H9 (cell line): Measurements from ENCODE around the gene C10orf95. TPM values are rescaled to one million over a fixed set of nuclear protein-coding genes. Genes with fewer than 3 reads are reported as not detected.

Experiments used
- DNase-seq: peaks from one replicate; pipeline ENCODE4 v3.0.0-alpha.2; 2017
- H2AFZ ChIP-seq: one replicate; pipeline ENCODE4 v1.6.1; 2013; ENCODE audit warnings: mild to moderate bottlenecking, low read length, control low read depth, moderate library complexity
- H2AK5ac ChIP-seq: 2 replicates; pipeline ENCODE4 v1.6.1; 2013; ENCODE audit warnings: low read length, control low read depth, mixed read lengths; ENCODE audit not compliant: insufficient read length
- H2BK120ac ChIP-seq: one replicate; pipeline ENCODE4 v1.6.1; 2013; ENCODE audit warnings: low read depth, mild to moderate bottlenecking, low read length, control low read depth, inconsistent platforms; ENCODE audit not compliant: poor library complexity, severe bottlenecking
- H2BK12ac ChIP-seq: 2 replicates; pipeline ENCODE4 v1.6.1; 2013; ENCODE audit warnings: low read length, control low read depth, mixed read lengths, low read depth; ENCODE audit not compliant: insufficient read length
- H2BK15ac ChIP-seq: 2 replicates; pipeline ENCODE4 v1.6.1; 2013; ENCODE audit warnings: low read depth, low read length, control low read depth
- H2BK20ac ChIP-seq: one replicate; pipeline ENCODE4 v1.6.1; 2013; ENCODE audit warnings: low read depth, mild to moderate bottlenecking, low read length, control low read depth, inconsistent platforms; ENCODE audit not compliant: poor library complexity, severe bottlenecking
- H2BK5ac ChIP-seq: 2 replicates; pipeline ENCODE4 v1.6.1; 2013; ENCODE audit warnings: low read length, control low read depth, mixed read lengths; ENCODE audit not compliant: insufficient read length
- H3K14ac ChIP-seq: 2 replicates; pipeline ENCODE4 v1.6.1; 2013; ENCODE audit warnings: low read length, control low read depth; ENCODE audit not compliant: insufficient read depth
- H3K18ac ChIP-seq: 2 replicates; pipeline ENCODE4 v1.6.1; 2013; ENCODE audit warnings: low read depth, mild to moderate bottlenecking, mixed read lengths, low read length, control low read depth; ENCODE audit not compliant: insufficient read length
- H3K23ac ChIP-seq: 2 replicates; pipeline ENCODE4 v1.6.1; 2013; ENCODE audit warnings: low read length, control low read depth, mixed read lengths, low read depth; ENCODE audit not compliant: insufficient read length
- H3K23me2 ChIP-seq: 2 replicates; pipeline ENCODE4 v1.6.1; 2013; ENCODE audit warnings: low read depth, mild to moderate bottlenecking, mixed read lengths, low read length, control low read depth; ENCODE audit not compliant: insufficient read length, poor library complexity, severe bottlenecking
- H3K27ac ChIP-seq: 2 replicates; pipeline ENCODE4 v1.5.1; 2013; ENCODE audit warnings: low read length, control low read depth, mixed read lengths, low read depth; ENCODE audit not compliant: insufficient read length
- H3K27me3 ChIP-seq: 2 replicates; pipeline ENCODE4 v1.6.1; 2013; ENCODE audit warnings: low read length, control low read depth, inconsistent platforms; ENCODE audit not compliant: insufficient read depth
- H3K4ac ChIP-seq: 2 replicates; pipeline ENCODE4 v1.6.1; 2013; ENCODE audit warnings: low read depth, mild to moderate bottlenecking, control low read depth, inconsistent platforms, low read length, moderate library complexity
- H3K4me1 ChIP-seq: 2 replicates; pipeline ENCODE4 v1.6.1; 2013; ENCODE audit warnings: low read length, control low read depth, inconsistent platforms; ENCODE audit not compliant: insufficient read depth
- H3K4me2 ChIP-seq: 2 replicates; pipeline ENCODE4 v1.6.1; 2013; ENCODE audit warnings: low read length, control low read depth, mixed read lengths; ENCODE audit not compliant: insufficient read length, insufficient read depth
- H3K56ac ChIP-seq: 2 replicates; pipeline ENCODE4 v1.6.1; 2013; ENCODE audit warnings: low read depth, mild to moderate bottlenecking, mixed read lengths, low read length, control low read depth; ENCODE audit not compliant: insufficient read length
- H3K79me1 ChIP-seq: 2 replicates; pipeline ENCODE4 v1.6.1; 2013; ENCODE audit warnings: low read depth, mild to moderate bottlenecking, moderate library complexity, low read length, control low read depth, inconsistent platforms; ENCODE audit not compliant: insufficient read depth, poor library complexity, severe bottlenecking
- H3K79me2 ChIP-seq: 2 replicates; pipeline ENCODE4 v1.6.1; 2013; ENCODE audit warnings: low read length, control low read depth, inconsistent platforms; ENCODE audit not compliant: insufficient read depth
- H3K9ac ChIP-seq: 2 replicates; pipeline ENCODE4 v1.6.1; 2013; ENCODE audit warnings: low read length, control low read depth, mixed read lengths; ENCODE audit not compliant: insufficient read length; ENCODE audit errors: extremely low read depth
- H3K9me3 ChIP-seq: one replicate; pipeline ENCODE4 v1.6.1; 2013; ENCODE audit warnings: low read depth, low read length, inconsistent platforms; ENCODE audit not compliant: control insufficient read depth
- H3T11ph ChIP-seq: one replicate; pipeline ENCODE4 v1.6.1; 2013; ENCODE audit warnings: mild to moderate bottlenecking, low read length, control low read depth, inconsistent platforms
- H4K20me1 ChIP-seq: one replicate; pipeline ENCODE4 v1.6.1; 2013; ENCODE audit not compliant: control insufficient read depth, insufficient read length, insufficient read depth
- H4K5ac ChIP-seq: 2 replicates; pipeline ENCODE4 v1.6.1; 2013; ENCODE audit warnings: low read depth, mild to moderate bottlenecking, mixed read lengths, low read length, control low read depth; ENCODE audit not compliant: insufficient read length
- H4K8ac ChIP-seq: replicated peaks from 2 replicates; pipeline ENCODE4 v1.6.1; 2013; ENCODE audit warnings: low read length, control low read depth, mixed read lengths, low read depth; ENCODE audit not compliant: insufficient read length
- H4K91ac ChIP-seq: 2 replicates; pipeline ENCODE4 v1.6.1; 2013; ENCODE audit warnings: low read depth, mild to moderate bottlenecking, moderate library complexity, mixed read lengths, low read length, control low read depth; ENCODE audit not compliant: insufficient read length
- H3K27ac Mint-ChIP-seq, 3 experiments: 2 replicates in 2 of 3; 3 replicates in 1 of 3; pipeline ENCODE4 v1.8.0; 2020 to 2021; ENCODE audit warnings: mixed read lengths in 3 of 3, mild to moderate bottlenecking in 1 of 3, moderate library complexity in 1 of 3
- H3K27me3 Mint-ChIP-seq: 2 replicates; pipeline ENCODE4 v1.8.0; 2021; ENCODE audit warnings: low read depth, mild to moderate bottlenecking, moderate library complexity, mixed read lengths
- H3K36me3 Mint-ChIP-seq, 3 experiments: 2 replicates in 2 of 3; 3 replicates in 1 of 3; pipeline ENCODE4 v1.8.0; 2020 to 2021; ENCODE audit warnings: low read depth in 3 of 3, mixed read lengths in 3 of 3; ENCODE audit not compliant: insufficient read depth in 1 of 3
- H3K4me1 Mint-ChIP-seq, 2 experiments: 2 replicates each; pipeline ENCODE4 v1.8.0; 2020; ENCODE audit warnings: mixed read lengths in 2 of 2
- H3K4me3 Mint-ChIP-seq, 2 experiments: 2 replicates in 1 of 2; 3 replicates in 1 of 2; pipeline ENCODE4 v1.8.0; 2020 to 2021; ENCODE audit warnings: mild to moderate bottlenecking in 2 of 2, mixed read lengths in 2 of 2, moderate library complexity in 1 of 2
- H3K9me3 Mint-ChIP-seq, 2 experiments: 2 replicates in 1 of 2; 3 replicates in 1 of 2; pipeline ENCODE4 v1.8.0; 2020; ENCODE audit warnings: mild to moderate bottlenecking in 2 of 2, mixed read lengths in 2 of 2, moderate library complexity in 1 of 2
- WGBS: extraction: QIAGEN DNeasy Blood & Tissue Kit; methylation state at CpG from one replicate; pipeline ENCODE4 v1.1.7; 2013; ENCODE audit warnings: missing lambda C conversion rate, low lambda C conversion rate, mixed read lengths; ENCODE audit not compliant: insufficient read length; ENCODE audit errors: extremely low coverage; 5-methylcytosine and 5-hydroxymethylcytosine counted together
- total RNA-seq: library from RNA; stranded (reverse); gene quantifications from 2 replicates; pipeline ENCODE4 v1.2.1, GENCODE V29; 2021
- TF ChIP-seq, protein P1 (sequence below): fragments of 200-600 bp; sonication (generic); conservative IDR thresholded peaks from 3 replicates; pipeline ENCODE4 v1.8.0; 2021; ENCODE audit warnings: antibody characterized with exemption, mild to moderate bottlenecking

Gene C10orf95
- total RNA-seq, 1 experiment from 2014 or later = not detected

DNA sequence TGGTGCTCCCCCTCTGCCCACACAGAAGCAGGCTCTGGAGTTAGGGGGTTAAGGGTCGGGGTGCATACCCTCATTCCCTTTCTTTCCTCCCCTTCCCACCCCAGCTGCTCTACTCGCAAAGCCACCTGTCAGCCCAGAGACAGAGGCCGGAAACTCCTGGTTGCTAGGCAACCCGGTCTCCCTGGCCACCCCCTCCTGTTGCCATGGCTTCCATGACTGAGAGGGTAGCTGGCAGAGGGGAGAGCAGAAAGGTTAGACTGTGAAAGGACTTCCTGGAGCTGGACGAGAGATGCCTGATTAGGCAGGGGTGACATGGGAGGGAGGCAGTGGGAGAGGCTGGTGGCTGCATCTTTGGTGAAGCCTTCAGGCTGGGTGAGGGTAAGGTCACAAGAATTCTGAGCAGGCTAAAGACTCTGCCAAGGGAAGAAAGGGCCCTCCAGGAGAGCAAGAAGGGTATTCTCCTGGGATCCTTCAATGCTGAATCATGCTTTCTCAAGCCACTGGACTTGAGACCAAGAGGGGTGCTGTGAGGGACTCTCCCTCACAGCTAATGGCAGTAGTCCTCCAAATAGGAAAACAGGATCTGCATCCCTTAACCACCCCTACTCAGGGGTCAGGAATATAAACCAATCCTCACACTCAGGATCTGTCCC lies 38.2 kb downstream of the C10orf95 start:
- Histone ChIP-seq H3K14ac (no peak overlapping the region), H3K4me2 (no peak overlapping the region), H2BK20ac (no peak overlapping the region), H4K20me1 (peaks cover 2% of the 10 kb centered on the region), H3K23me2 (peaks cover 5% of the 10 kb centered on the region), H3K56ac (no peak overlapping the region), H3K79me2 (no peaks in the 10 kb centered on the region), H3K9ac (no peak overlapping the region), H2BK15ac (no peak overlapping the region), H3K4me1 (peaks cover 4% of the 10 kb centered on the region; the same call in 1 of the 2 replicates), H3K27ac (no peak overlapping the region), H4K91ac (no peak overlapping the region), H2BK120ac (no peak overlapping the region), H2AFZ (no peak overlapping the region), H2AK5ac (no peak overlapping the region), H2BK12ac (no peak overlapping the region), H3K18ac (no peak overlapping the region), H3T11ph (no peak overlapping the region), H3K9me3 (no peaks in the 10 kb centered on the region), H3K23ac (no peak overlapping the region), H4K8ac (no peak overlapping the region), H3K4ac (no peak overlapping the region), H2BK5ac (no peak overlapping the region), H3K79me1 (no peaks in the 10 kb centered on the region), H4K5ac (no peak overlapping the region), H3K27me3 (peaks cover 18% of the 10 kb centered on the region; the same call in 1 of the 2 replicates)
- DNase-seq = peak; percentile 64
- Mint-ChIP-seq H3K27me3 (peaks cover 75% of the 10 kb centered on the region), H3K4me3 (peak overlapping the region in 1 of 2 experiments; percentile 15; a peak in 2 of 5 replicates), H3K27ac (no peak overlapping the region), H3K9me3 (peaks cover 0 to 4% of the 10 kb centered on the region in 2 experiments; a peak in 2 of 5 replicates), H3K36me3 (peaks cover 0 to 2% (median 2%) of the 10 kb centered on the region in 3 experiments; a peak in 2 of 7 replicates), H3K4me1 (peaks cover 31 to 56% of the 10 kb centered on the region in 2 experiments)
- no CpG with 5 or more reads among the region's 5 CpGs for WGBS
- TF ChIP-seq, protein P1, sequence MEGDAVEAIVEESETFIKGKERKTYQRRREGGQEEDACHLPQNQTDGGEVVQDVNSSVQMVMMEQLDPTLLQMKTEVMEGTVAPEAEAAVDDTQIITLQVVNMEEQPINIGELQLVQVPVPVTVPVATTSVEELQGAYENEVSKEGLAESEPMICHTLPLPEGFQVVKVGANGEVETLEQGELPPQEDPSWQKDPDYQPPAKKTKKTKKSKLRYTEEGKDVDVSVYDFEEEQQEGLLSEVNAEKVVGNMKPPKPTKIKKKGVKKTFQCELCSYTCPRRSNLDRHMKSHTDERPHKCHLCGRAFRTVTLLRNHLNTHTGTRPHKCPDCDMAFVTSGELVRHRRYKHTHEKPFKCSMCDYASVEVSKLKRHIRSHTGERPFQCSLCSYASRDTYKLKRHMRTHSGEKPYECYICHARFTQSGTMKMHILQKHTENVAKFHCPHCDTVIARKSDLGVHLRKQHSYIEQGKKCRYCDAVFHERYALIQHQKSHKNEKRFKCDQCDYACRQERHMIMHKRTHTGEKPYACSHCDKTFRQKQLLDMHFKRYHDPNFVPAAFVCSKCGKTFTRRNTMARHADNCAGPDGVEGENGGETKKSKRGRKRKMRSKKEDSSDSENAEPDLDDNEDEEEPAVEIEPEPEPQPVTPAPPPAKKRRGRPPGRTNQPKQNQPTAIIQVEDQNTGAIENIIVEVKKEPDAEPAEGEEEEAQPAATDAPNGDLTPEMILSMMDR = no peak
